ENCODE measurements around the gene ABHD13.

The ABHD13 gene

DNA sequence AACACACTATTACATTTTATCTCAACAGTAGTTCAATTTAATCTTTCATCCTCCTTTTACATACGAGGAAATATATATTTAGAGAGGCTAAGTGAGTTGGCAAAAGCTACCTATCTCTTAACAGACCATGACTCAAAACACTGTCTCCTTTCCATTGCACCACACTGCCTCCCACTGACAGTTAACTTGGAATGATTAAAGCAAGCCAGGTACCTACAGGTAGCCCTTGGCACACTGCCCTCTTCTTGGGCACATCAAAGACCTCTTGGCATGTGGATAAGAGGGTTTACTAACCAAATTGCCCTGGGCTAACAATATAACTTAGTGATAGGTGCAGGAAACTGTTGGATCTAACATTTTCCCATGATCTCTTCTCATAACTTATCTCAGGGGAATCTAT is 1.8 kb downstream of the ABHD13 start:
- H3K36me3 ChIP-seq (ENCODE audit: control insufficient read depth, insufficient read depth, low read length) = no peaks in the 10 kb centered on the region
- H3K27ac ChIP-seq (ENCODE audit: insufficient read depth, low read length, poor library complexity, severe bottlenecking) = peak overlapping the region; percentile 74
- no peaks in the 10 kb centered on the region for H3K9me3 ChIP-seq (ENCODE audit: control insufficient read depth, low read length)
- DNase-seq = no peak
- no peaks in the 10 kb centered on the region for H3K27me3 ChIP-seq (replicated peaks; ENCODE audit: control insufficient read depth, insufficient read depth, low read length, poor library complexity, severe bottlenecking)
- no peak overlapping the region for H3K4me3 ChIP-seq (ENCODE audit: insufficient read depth, low read depth, low read length, poor library complexity, severe bottlenecking)
- peaks cover 28% of the 10 kb centered on the region for H3K4me1 ChIP-seq (ENCODE audit: control insufficient read depth, insufficient read depth, low read length, poor library complexity, severe bottlenecking)

DNA sequence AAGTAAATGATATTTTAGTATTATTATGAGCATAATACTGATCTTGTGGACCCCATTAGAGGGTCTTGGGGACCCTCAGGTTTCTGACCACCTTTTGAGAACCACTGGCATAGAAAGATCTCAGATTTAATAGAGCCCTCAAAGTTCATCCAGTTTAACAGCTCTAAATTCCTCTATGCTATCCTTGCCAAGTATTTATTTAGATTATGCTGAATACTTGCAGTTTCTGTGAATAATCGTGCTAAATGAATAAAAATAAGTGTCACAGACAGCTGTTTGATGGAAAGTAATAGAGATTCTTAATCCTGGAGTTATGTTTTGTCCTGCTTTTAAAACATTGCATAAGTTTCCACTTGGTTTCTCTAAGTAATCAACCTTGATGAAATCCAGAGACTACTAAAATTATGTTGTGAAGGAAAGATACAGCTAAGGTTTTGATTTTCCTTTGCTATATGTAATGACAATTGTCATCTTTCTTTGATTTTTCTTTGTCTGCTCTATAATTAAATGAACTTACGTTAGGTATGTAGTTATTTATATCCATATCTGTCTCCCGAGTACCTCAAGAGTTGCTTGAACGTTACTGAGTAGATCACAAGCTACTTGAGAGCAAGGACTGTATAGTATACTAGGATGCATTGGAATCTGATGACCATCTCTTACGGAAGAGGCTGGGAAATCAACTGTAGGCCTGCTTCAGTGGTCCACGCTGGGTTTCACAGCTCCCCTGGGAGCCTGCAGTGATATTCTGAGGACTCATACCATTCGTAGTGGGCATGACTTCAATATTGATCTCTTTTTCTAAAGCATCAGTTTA is 5.7 kb downstream of the ABHD13 start:
- H3K27me3 ChIP-seq (replicated peaks; ENCODE audit: control insufficient read depth, insufficient read depth, low read length, poor library complexity, severe bottlenecking) = no peaks in the 10 kb centered on the region
- H3K4me1 ChIP-seq (ENCODE audit: control insufficient read depth, insufficient read depth, low read length, poor library complexity, severe bottlenecking) = peaks cover 23% of the 10 kb centered on the region
- H3K9me3 ChIP-seq (ENCODE audit: control insufficient read depth, low read length) = no peaks in the 10 kb centered on the region
- H3K27ac ChIP-seq (ENCODE audit: insufficient read depth, low read length, poor library complexity, severe bottlenecking) = no peak overlapping the region
- H3K4me3 ChIP-seq (ENCODE audit: insufficient read depth, low read depth, low read length, poor library complexity, severe bottlenecking) = no peak overlapping the region
- H3K36me3 ChIP-seq (ENCODE audit: control insufficient read depth, insufficient read depth, low read length) = no peaks in the 10 kb centered on the region
- no peak for DNase-seq

DNA sequence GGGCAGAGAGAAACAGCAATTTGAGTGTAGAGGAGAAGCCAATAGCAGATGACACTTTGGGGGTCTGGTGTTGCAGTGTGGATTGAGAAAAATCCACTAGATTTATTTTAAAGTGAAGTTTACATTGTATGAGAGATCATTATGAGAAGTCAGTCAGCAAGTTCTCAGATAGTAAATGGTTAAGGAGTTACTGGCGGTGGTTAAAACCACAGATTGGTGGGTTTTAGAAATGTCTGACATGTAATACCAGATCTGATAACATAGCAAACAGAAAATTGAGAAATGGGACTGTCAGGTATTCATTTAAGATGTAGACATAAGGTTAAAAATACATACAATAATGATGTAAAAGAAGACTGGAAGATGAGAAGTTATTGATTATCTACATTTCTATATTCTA is 7.2 kb downstream of the ABHD13 start:
- Histone ChIP-seq H3K27me3 (replicated peaks; ENCODE audit: control insufficient read depth, insufficient read depth, low read length, poor library complexity, severe bottlenecking) (no peaks in the 10 kb centered on the region), H3K27ac (ENCODE audit: insufficient read depth, low read length, poor library complexity, severe bottlenecking) (no peak overlapping the region), H3K9me3 (ENCODE audit: control insufficient read depth, low read length) (no peaks in the 10 kb centered on the region), H3K36me3 (ENCODE audit: control insufficient read depth, insufficient read depth, low read length) (peaks cover 6% of the 10 kb centered on the region), H3K4me3 (ENCODE audit: insufficient read depth, low read depth, low read length, poor library complexity, severe bottlenecking) (no peak overlapping the region), H3K4me1 (ENCODE audit: control insufficient read depth, insufficient read depth, low read length, poor library complexity, severe bottlenecking) (peaks cover 14% of the 10 kb centered on the region)
- DNase-seq = no peak

DNA sequence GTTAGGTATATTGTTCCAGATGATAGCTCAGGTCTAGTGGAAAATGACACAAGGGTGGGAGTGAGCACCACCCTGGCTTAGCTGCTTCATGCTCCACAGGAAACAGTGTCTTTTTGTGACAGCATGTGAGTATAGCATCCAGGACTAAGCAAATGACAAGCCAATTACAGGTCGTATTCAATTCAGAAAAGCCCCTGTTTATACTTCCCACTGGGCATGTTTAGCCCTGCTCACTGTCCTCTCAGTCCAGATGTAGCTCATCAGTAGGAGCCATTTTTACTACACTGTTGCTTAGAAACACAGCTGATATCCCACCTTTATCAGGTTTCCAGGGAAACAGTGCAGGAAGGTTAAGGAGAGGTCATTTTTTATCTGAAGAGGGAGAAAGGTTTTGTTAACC is 8.0 kb downstream of the ABHD13 start:
- H3K36me3 ChIP-seq (ENCODE audit: control insufficient read depth, insufficient read depth, low read length) = peaks cover 10% of the 10 kb centered on the region
- peaks cover 14% of the 10 kb centered on the region for H3K4me1 ChIP-seq (ENCODE audit: control insufficient read depth, insufficient read depth, low read length, poor library complexity, severe bottlenecking)
- DNase-seq = no peak
- no peaks in the 10 kb centered on the region for H3K9me3 ChIP-seq (ENCODE audit: control insufficient read depth, low read length)
- no peak overlapping the region for H3K4me3 ChIP-seq (ENCODE audit: insufficient read depth, low read depth, low read length, poor library complexity, severe bottlenecking)
- H3K27me3 ChIP-seq (replicated peaks; ENCODE audit: control insufficient read depth, insufficient read depth, low read length, poor library complexity, severe bottlenecking) = no peaks in the 10 kb centered on the region
- H3K27ac ChIP-seq (ENCODE audit: insufficient read depth, low read length, poor library complexity, severe bottlenecking) = no peak overlapping the region

DNA sequence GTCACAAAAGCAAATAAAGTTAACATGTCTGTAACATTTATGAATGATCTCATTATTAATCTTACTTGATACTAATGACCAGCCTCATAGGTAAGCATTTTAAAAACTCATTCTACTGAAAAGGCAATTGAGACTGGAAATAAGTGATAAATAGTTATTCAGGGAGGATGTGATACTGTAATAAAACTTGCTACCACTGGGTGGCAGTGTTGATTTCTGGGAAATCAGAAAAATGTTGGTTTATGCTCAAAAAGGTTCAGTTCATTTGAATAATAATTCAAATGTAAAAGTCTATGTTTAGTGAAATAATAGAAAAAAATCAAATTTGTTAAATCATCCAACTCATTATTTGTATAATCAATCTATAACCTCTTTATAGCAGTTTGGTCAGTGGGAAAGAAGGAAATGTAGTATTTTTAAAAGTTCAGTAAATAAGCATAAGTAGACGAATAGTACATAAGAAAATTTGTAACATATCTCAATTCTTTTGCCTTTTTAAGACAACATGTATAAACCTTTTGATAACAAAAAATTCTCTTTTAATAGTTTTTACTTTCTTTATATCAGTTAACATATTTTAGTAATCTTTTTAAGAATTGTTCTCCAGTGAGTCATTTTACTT is 9.6 kb downstream of the ABHD13 start:
- Histone ChIP-seq H3K4me1 (ENCODE audit: control insufficient read depth, insufficient read depth, low read length, poor library complexity, severe bottlenecking) (peaks cover 14% of the 10 kb centered on the region), H3K27ac (ENCODE audit: insufficient read depth, low read length, poor library complexity, severe bottlenecking) (no peak overlapping the region), H3K36me3 (ENCODE audit: control insufficient read depth, insufficient read depth, low read length) (peaks cover 10% of the 10 kb centered on the region), H3K4me3 (ENCODE audit: insufficient read depth, low read depth, low read length, poor library complexity, severe bottlenecking) (no peak overlapping the region), H3K27me3 (replicated peaks; ENCODE audit: control insufficient read depth, insufficient read depth, low read length, poor library complexity, severe bottlenecking) (no peaks in the 10 kb centered on the region), H3K9me3 (ENCODE audit: control insufficient read depth, low read length) (no peaks in the 10 kb centered on the region)
- no peak for DNase-seq

DNA sequence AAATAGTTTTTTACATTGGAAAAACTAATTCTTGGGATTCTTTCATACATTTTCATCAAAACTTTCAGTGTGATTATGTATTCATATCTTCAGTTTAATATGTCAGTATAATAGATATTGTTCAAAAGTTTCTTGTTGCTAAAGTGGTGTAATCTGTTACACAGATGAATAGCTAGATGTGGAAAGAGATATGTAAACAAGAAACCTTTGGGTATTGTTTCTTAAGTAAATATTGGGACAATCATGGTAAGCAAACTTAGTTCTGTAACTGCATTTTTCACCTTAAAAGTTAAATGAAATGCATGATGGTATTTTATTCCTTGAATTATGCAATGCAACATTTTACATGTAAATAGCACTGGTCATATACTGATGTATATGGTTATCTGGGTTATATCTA is 12.2 kb downstream of the ABHD13 start:
- peaks cover 10% of the 10 kb centered on the region for H3K36me3 ChIP-seq (ENCODE audit: control insufficient read depth, insufficient read depth, low read length)
- H3K27ac ChIP-seq (ENCODE audit: insufficient read depth, low read length, poor library complexity, severe bottlenecking) = no peak overlapping the region
- H3K4me1 ChIP-seq (ENCODE audit: control insufficient read depth, insufficient read depth, low read length, poor library complexity, severe bottlenecking) = peaks cover 6% of the 10 kb centered on the region
- no peaks in the 10 kb centered on the region for H3K9me3 ChIP-seq (ENCODE audit: control insufficient read depth, low read length)
- H3K27me3 ChIP-seq (replicated peaks; ENCODE audit: control insufficient read depth, insufficient read depth, low read length, poor library complexity, severe bottlenecking) = no peaks in the 10 kb centered on the region
- no peak overlapping the region for H3K4me3 ChIP-seq (ENCODE audit: insufficient read depth, low read depth, low read length, poor library complexity, severe bottlenecking)
- no peak for DNase-seq

DNA sequence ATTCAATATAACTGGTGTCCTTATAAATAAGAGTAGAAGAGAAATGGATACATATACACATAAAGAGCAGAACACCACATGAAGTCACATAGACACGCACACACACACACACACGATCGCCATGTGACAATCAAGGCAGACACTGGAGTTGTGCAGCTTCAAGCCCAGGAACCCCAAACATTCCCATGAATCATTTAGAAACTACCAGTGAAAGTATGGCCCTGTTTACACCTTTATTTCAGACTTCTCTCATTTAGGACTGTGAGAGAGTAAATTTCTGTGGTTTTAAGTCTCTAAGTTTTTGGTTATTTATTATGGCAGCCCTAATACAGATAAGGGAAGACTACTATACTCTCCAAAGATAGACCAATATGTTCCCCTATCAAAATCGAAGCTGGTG is 31.0 kb downstream of the ABHD13 start:
- H3K4me1 ChIP-seq (ENCODE audit: control insufficient read depth, insufficient read depth, low read length, poor library complexity, severe bottlenecking) = no peaks in the 10 kb centered on the region
- H3K36me3 ChIP-seq (ENCODE audit: control insufficient read depth, insufficient read depth, low read length) = no peaks in the 10 kb centered on the region
- DNase-seq = no peak
- peaks cover 4% of the 10 kb centered on the region for H3K9me3 ChIP-seq (ENCODE audit: control insufficient read depth, low read length)
- no peaks in the 10 kb centered on the region for H3K27me3 ChIP-seq (replicated peaks; ENCODE audit: control insufficient read depth, insufficient read depth, low read length, poor library complexity, severe bottlenecking)
- H3K27ac ChIP-seq (ENCODE audit: insufficient read depth, low read length, poor library complexity, severe bottlenecking) = no peak overlapping the region
- H3K4me3 ChIP-seq (ENCODE audit: insufficient read depth, low read depth, low read length, poor library complexity, severe bottlenecking) = no peak overlapping the region

DNA sequence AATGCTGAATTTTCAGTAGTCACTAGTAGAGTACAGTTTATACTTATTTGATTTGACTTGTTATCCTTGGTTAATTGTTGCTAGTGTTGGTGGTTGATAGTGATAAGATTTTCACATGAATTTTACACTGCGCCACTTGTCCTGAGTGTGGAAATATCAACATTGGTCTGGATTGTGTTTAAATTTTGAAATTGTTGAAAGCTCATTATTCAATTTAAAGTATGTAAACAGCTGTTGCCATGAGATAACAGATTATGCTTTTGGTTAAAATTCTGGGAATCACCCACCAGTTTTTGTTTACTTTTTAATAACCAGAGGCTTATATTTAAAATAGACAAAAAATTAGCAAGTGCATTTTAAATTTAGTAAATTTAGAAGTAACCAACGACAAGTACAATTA is 39.1 kb downstream of the ABHD13 start:
- H3K27ac ChIP-seq (ENCODE audit: insufficient read depth, low read length, poor library complexity, severe bottlenecking) = no peak overlapping the region
- H3K4me3 ChIP-seq (ENCODE audit: insufficient read depth, low read depth, low read length, poor library complexity, severe bottlenecking) = no peak overlapping the region
- no peak for DNase-seq
- H3K27me3 ChIP-seq (replicated peaks; ENCODE audit: control insufficient read depth, insufficient read depth, low read length, poor library complexity, severe bottlenecking) = no peaks in the 10 kb centered on the region
- no peaks in the 10 kb centered on the region for H3K4me1 ChIP-seq (ENCODE audit: control insufficient read depth, insufficient read depth, low read length, poor library complexity, severe bottlenecking)
- H3K36me3 ChIP-seq (ENCODE audit: control insufficient read depth, insufficient read depth, low read length) = no peaks in the 10 kb centered on the region
- H3K9me3 ChIP-seq (ENCODE audit: control insufficient read depth, low read length) = no peaks in the 10 kb centered on the region

DNA sequence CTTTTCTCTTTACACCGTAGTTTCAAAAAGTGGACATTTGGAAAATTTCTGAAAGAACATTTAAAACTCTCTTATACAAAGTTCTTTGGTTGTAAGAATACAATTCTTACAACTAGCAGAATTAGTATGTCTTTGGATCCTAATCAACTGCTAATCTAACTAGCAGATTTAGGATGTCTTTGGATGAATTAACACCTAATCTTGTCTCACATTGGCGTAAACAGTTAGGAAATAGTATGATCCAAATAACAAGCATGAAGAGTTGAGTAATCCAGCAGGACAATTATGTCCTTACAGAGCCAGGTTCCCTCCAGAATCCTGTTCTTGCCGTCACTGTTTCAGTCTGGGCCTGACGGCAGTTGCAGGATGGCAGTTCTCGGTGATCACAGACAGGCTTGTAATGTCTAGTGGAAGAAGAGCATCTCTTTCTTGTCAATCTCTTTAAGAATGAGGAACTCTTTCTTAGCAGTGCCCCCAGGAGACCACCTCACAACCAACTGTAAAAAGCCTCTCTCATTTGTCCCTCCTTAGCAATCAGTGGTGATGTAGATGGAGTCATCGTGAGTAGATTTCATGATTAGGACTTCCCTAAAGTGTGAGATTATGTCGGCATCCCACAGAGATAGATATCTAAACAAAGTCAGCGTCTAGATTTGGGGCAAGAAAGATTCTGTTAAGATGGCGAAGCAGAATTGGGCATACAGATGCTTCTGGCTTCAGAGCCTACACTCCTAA is 45.6 kb downstream of the ABHD13 start:
- Histone ChIP-seq H3K4me1 (ENCODE audit: control insufficient read depth, insufficient read depth, low read length, poor library complexity, severe bottlenecking) (no peaks in the 10 kb centered on the region), H3K36me3 (ENCODE audit: control insufficient read depth, insufficient read depth, low read length) (no peaks in the 10 kb centered on the region), H3K9me3 (ENCODE audit: control insufficient read depth, low read length) (no peaks in the 10 kb centered on the region), H3K27me3 (replicated peaks; ENCODE audit: control insufficient read depth, insufficient read depth, low read length, poor library complexity, severe bottlenecking) (no peaks in the 10 kb centered on the region), H3K4me3 (ENCODE audit: insufficient read depth, low read depth, low read length, poor library complexity, severe bottlenecking) (no peak overlapping the region), H3K27ac (ENCODE audit: insufficient read depth, low read length, poor library complexity, severe bottlenecking) (no peak overlapping the region)
- no peak for DNase-seq
